SK-N-SH (cell line): ENCODE measurements around the gene MLANA. TPM values are rescaled to one million over a fixed set of nuclear protein-coding genes. Genes with fewer than 3 reads are reported as not detected.

Experiments used
- CTCF ChIA-PET: fragments of 300-600, 350-600 bp; formaldehyde crosslinking; extraction: SDS; loops from one replicate; lab custom pipeline; 2021; lab: Yijun Ruan, JAX
- POLR2A ChIA-PET: fragments of 350-600 bp; sonication (Branson Sonifier 250); formaldehyde crosslinking; extraction: SDS; loops from one replicate; lab custom pipeline; 2020; ENCODE audit warnings: antibody characterized with exemption, inconsistent platforms; lab: Yijun Ruan, JAX
- DNase-seq: peaks from one replicate; pipeline ENCODE4 v3.0.0; 2012
- H2AFZ ChIP-seq: fragments of 200-600 bp; sonication (generic); 2 replicates; pipeline ENCODE4 v1.8.1; 2016; ENCODE audit warnings: antibody characterized with exemption, mild to moderate bottlenecking, low read depth
- H3F3A ChIP-seq: fragments of 200-600 bp; sonication (generic); replicated peaks from 2 replicates; pipeline ENCODE3; 2016; ENCODE audit warnings: antibody characterized with exemption, mild to moderate bottlenecking; ENCODE audit not compliant: insufficient read depth
- H3K27ac ChIP-seq, 2 experiments: fragments of 200-500 bp in 1 of 2; fragments of 200-600 bp in 1 of 2; sonication (Bioruptor generic) in 1 of 2; sonication (generic), shearing (Covaris generic) in 1 of 2; 2 replicates each; pipeline versions ENCODE4 v1.5.1 to v1.6.1; 2014 to 2016; ENCODE audit warnings: low read depth in 2 of 2, inconsistent platforms in 1 of 2, low read length in 1 of 2, mild to moderate bottlenecking in 1 of 2, mixed read lengths in 1 of 2
- H3K27me3 ChIP-seq: fragments of 200-600 bp; sonication (generic), shearing (Covaris generic); 2 replicates; pipeline ENCODE4 v1.6.1; 2016; ENCODE audit warnings: mixed run types; ENCODE audit not compliant: insufficient read depth
- H3K36me3 ChIP-seq, 2 experiments: fragments of 200-500 bp in 1 of 2; fragments of 200-600 bp in 1 of 2; sonication (Bioruptor generic) in 1 of 2; sonication (generic) in 1 of 2; replicated peaks in 1 of 2; 2 replicates each; pipeline versions ENCODE3 to v1.5.1; 2014 to 2016; ENCODE audit warnings: low read length in 1 of 2, mild to moderate bottlenecking in 1 of 2; ENCODE audit not compliant: insufficient read depth in 2 of 2, control insufficient read depth in 1 of 2
- H3K4me1 ChIP-seq, 2 experiments: fragments of 200-500 bp in 1 of 2; fragments of 200-600 bp in 1 of 2; sonication (Bioruptor generic) in 1 of 2; sonication (generic), shearing (Covaris generic) in 1 of 2; 2 replicates each; pipeline versions ENCODE4 v1.5.1 to v1.6.1; 2014 to 2016; ENCODE audit warnings: low read depth in 1 of 2, low read length in 1 of 2, mixed run types in 1 of 2; ENCODE audit not compliant: insufficient read depth in 2 of 2, control insufficient read depth in 1 of 2
- H3K4me2 ChIP-seq: fragments of 200-600 bp; sonication (generic), shearing (Covaris generic); 2 replicates; pipeline ENCODE4 v1.6.1; 2017; ENCODE audit warnings: mixed run types
- H3K4me3 ChIP-seq, 2 experiments: fragments of 200-500 bp in 1 of 2; fragments of 200-600 bp in 1 of 2; sonication (Bioruptor generic) in 1 of 2; sonication (generic), shearing (Covaris generic) in 1 of 2; 2 replicates each; pipeline versions ENCODE4 v1.5.1 to v1.8.1; 2014 to 2016; ENCODE audit warnings: low read depth in 2 of 2, inconsistent platforms in 1 of 2, low read length in 1 of 2, mild to moderate bottlenecking in 1 of 2, mixed read lengths in 1 of 2, moderate library complexity in 1 of 2
- H3K79me2 ChIP-seq: fragments of 200-600 bp; sonication (generic); 2 replicates; pipeline ENCODE4 v1.8.1; 2017; ENCODE audit warnings: mild to moderate bottlenecking; ENCODE audit not compliant: insufficient read depth
- H3K9ac ChIP-seq: fragments of 200-600 bp; sonication (generic); 2 replicates; pipeline ENCODE4 v1.6.1; 2017; ENCODE audit warnings: mixed run types
- H3K9me2 ChIP-seq: fragments of 200-600 bp; sonication (generic); 2 replicates; pipeline ENCODE4 v1.6.1; 2017; ENCODE audit warnings: mixed run types
- H3K9me3 ChIP-seq: fragments of 200-600 bp; sonication (generic); 2 replicates; pipeline ENCODE4 v1.6.1; 2017; ENCODE audit warnings: mixed run types, mild to moderate bottlenecking, moderate library complexity
- H4K20me1 ChIP-seq: fragments of 200-600 bp; sonication (generic); 2 replicates; pipeline ENCODE4 v1.6.1; 2017; ENCODE audit warnings: mild to moderate bottlenecking, mixed run types; ENCODE audit not compliant: insufficient read depth
- EP300 ChIP-seq, 2 experiments: IDR thresholded peaks; 2 replicates each; pipeline versions ENCODE4 v1.4.0 to v1.6.1; 2012; ENCODE audit warnings: borderline replicate concordance in 1 of 2, low read depth in 1 of 2, low read length in 1 of 2
- EZH2phosphoT487 ChIP-seq: fragments of 200-600 bp; sonication (generic); IDR thresholded peaks from 2 replicates; pipeline ENCODE4 v1.6.1; 2017; ENCODE audit warnings: low read depth, mixed run types, mild to moderate bottlenecking, antibody characterized with exemption, moderate library complexity, borderline replicate concordance
- FOSL2 ChIP-seq: IDR thresholded peaks from 2 replicates; pipeline ENCODE4 v1.4.0; 2012; ENCODE audit warnings: low read depth, mild to moderate bottlenecking, moderate library complexity, borderline replicate concordance
- FOXM1 ChIP-seq: IDR thresholded peaks from 2 replicates; pipeline ENCODE4 v1.4.0; 2012; ENCODE audit warnings: low read depth, mild to moderate bottlenecking
- MEF2A ChIP-seq: IDR thresholded peaks from 2 replicates; pipeline ENCODE4 v1.4.0; 2012; ENCODE audit warnings: low read depth, borderline replicate concordance
- MXI1 ChIP-seq: IDR thresholded peaks from 2 replicates; pipeline ENCODE4 v1.6.1; 2012; ENCODE audit warnings: mild to moderate bottlenecking, low read depth, low read length, improper control_type of control experiment
- NFIC ChIP-seq: IDR thresholded peaks from 2 replicates; pipeline ENCODE4 v1.4.0; 2012; ENCODE audit warnings: borderline replicate concordance
- NRF1 ChIP-seq: IDR thresholded peaks from 2 replicates; pipeline ENCODE4 v1.6.1; 2012; ENCODE audit warnings: low read depth, mild to moderate bottlenecking, low read length
- RFX5 ChIP-seq: IDR thresholded peaks from 2 replicates; pipeline ENCODE4 v1.6.1; 2012; ENCODE audit warnings: mild to moderate bottlenecking, improper control_type of control experiment, low read length
- RXRA ChIP-seq: IDR thresholded peaks from 2 replicates; pipeline ENCODE4 v1.4.0; 2012; ENCODE audit warnings: low read depth, mild to moderate bottlenecking, borderline replicate concordance
- SIN3A ChIP-seq: IDR thresholded peaks from 2 replicates; pipeline ENCODE4 v1.6.1; 2012; ENCODE audit warnings: low read depth, mild to moderate bottlenecking, low read length, moderate library complexity, borderline replicate concordance
- TAF1 ChIP-seq: IDR thresholded peaks from 2 replicates; pipeline ENCODE4 v1.6.1; 2012; ENCODE audit warnings: low read depth, mild to moderate bottlenecking, low read length, moderate library complexity, borderline replicate concordance
- TCF12 ChIP-seq: IDR thresholded peaks from 2 replicates; pipeline ENCODE4 v1.4.0; 2012
- TEAD4 ChIP-seq: IDR thresholded peaks from 2 replicates; pipeline ENCODE4 v1.4.0; 2012; ENCODE audit warnings: mild to moderate bottlenecking, borderline replicate concordance; ENCODE audit not compliant: insufficient read depth
- WGBS: methylation state at CpG from one replicate; pipeline ENCODE4 v1.1.6; 2017; ENCODE audit warnings: low lambda C conversion rate; 5-methylcytosine and 5-hydroxymethylcytosine counted together
- polyA plus RNA-seq, 3 experiments: library from polyadenylated mRNA; depleted of rRNA; stranded (reverse); fragments of >200 nt; gene quantifications; 2 replicates each; pipeline ENCODE4 v1.2.3, GENCODE V29; 2012
- TF ChIP-seq, protein P1 (sequence below): IDR thresholded peaks from 2 replicates; pipeline ENCODE4 v1.4.0; 2012; ENCODE audit warnings: low read depth, borderline replicate concordance
- TF ChIP-seq, protein P2 (sequence below): IDR thresholded peaks from 2 replicates; pipeline ENCODE4 v1.6.1; 2012; ENCODE audit warnings: mild to moderate bottlenecking, low read depth, low read length, moderate library complexity
- TF ChIP-seq, protein P3 (sequence below): IDR thresholded peaks from 2 replicates; pipeline ENCODE4 v1.4.0; 2012; ENCODE audit warnings: low read depth, borderline replicate concordance

MLANA gene
- polyA plus RNA-seq, 1 of the 3 experiments (the other 2 are of a cell fraction): not detected

DNA sequence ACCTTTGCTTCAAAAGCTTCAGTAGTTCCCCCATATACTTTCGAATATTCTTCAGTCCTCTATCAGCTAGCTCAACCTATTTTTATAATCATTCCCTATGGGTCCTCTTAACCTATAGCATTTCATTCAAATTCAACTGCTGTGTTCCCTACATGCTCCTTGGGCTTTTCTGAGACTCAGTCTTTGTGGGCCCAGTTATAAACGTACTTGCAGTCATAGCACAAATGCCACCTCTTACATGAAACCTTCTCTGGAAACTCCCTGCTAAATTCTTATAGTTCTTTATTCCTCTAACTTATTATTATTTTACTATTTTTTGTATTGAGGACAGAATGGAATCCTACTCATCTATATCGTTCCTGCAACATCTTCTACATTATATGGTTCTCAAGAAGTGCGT, 24.7 kb downstream of the MLANA start:
- CTCF ChIA-PET: interaction anchor here (1.2 kb wide), 1 partner anchor 139 kb away, joined by 3 read pairs; no protein-coding TSS in a partner anchor
- Histone ChIP-seq H3K9me2 (no peaks in the 10 kb centered on the region), H3K27me3 (no peaks in the 10 kb centered on the region), H3K79me2 (no peaks in the 10 kb centered on the region), H3K36me3 (peaks cover 3 to 10% of the 10 kb centered on the region in 2 experiments), H3K4me2 (no peak overlapping the region), H3F3A (no peaks in the 10 kb centered on the region), H4K20me1 (no peaks in the 10 kb centered on the region), H2AFZ (no peak overlapping the region), H3K9me3 (no peaks in the 10 kb centered on the region), H3K9ac (no peak overlapping the region), H3K27ac (no peak overlapping the region), H3K4me3 (no peak overlapping the region), H3K4me1 (no peaks in the 10 kb centered on the region)
- WGBS: 95% methylated on average over 4 of the region's 4 CpGs
- DNase-seq: no peak
- POLR2A ChIA-PET: no interaction called here
- TF ChIP-seq, protein P1, sequence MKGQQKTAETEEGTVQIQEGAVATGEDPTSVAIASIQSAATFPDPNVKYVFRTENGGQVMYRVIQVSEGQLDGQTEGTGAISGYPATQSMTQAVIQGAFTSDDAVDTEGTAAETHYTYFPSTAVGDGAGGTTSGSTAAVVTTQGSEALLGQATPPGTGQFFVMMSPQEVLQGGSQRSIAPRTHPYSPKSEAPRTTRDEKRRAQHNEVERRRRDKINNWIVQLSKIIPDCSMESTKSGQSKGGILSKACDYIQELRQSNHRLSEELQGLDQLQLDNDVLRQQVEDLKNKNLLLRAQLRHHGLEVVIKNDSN: no peak
- TF ChIP-seq MEF2A: no peak
- TF ChIP-seq, protein P2, sequence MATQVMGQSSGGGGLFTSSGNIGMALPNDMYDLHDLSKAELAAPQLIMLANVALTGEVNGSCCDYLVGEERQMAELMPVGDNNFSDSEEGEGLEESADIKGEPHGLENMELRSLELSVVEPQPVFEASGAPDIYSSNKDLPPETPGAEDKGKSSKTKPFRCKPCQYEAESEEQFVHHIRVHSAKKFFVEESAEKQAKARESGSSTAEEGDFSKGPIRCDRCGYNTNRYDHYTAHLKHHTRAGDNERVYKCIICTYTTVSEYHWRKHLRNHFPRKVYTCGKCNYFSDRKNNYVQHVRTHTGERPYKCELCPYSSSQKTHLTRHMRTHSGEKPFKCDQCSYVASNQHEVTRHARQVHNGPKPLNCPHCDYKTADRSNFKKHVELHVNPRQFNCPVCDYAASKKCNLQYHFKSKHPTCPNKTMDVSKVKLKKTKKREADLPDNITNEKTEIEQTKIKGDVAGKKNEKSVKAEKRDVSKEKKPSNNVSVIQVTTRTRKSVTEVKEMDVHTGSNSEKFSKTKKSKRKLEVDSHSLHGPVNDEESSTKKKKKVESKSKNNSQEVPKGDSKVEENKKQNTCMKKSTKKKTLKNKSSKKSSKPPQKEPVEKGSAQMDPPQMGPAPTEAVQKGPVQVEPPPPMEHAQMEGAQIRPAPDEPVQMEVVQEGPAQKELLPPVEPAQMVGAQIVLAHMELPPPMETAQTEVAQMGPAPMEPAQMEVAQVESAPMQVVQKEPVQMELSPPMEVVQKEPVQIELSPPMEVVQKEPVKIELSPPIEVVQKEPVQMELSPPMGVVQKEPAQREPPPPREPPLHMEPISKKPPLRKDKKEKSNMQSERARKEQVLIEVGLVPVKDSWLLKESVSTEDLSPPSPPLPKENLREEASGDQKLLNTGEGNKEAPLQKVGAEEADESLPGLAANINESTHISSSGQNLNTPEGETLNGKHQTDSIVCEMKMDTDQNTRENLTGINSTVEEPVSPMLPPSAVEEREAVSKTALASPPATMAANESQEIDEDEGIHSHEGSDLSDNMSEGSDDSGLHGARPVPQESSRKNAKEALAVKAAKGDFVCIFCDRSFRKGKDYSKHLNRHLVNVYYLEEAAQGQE: no peak
- no peak for TF ChIP-seq TAF1
- TF ChIP-seq EZH2phosphoT487: no peak
- TF ChIP-seq NFIC: no peak
- no peak for TF ChIP-seq RFX5
- no peak for TF ChIP-seq TEAD4
- no peak for TF ChIP-seq FOSL2

DNA sequence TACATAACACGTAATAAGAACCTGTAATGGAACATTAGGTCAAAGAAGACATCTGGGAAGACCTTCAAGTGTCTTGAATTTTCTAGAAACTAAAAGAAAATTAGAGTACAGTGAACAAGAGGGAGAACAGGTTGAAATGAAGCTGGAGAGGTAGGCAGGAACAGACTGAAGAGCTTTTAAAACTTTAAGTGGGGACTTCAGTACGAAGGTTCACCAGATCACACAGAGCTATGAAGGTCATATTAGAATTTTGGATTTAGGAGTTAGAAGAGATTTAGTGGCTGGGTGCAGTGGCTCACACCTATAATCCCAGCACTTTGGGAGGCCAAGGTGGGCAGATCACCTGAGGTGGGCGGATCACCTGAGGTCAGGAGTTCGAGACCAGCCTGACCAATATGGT, 26.6 kb downstream of the MLANA start:
- WGBS: 95% methylated on average over 4 of the region's 4 CpGs
- CTCF ChIA-PET: no interaction called here
- TF ChIP-seq TEAD4: no peak
- TF ChIP-seq FOXM1: no peak
- TF ChIP-seq MXI1: no peak
- TF ChIP-seq, protein P3, sequence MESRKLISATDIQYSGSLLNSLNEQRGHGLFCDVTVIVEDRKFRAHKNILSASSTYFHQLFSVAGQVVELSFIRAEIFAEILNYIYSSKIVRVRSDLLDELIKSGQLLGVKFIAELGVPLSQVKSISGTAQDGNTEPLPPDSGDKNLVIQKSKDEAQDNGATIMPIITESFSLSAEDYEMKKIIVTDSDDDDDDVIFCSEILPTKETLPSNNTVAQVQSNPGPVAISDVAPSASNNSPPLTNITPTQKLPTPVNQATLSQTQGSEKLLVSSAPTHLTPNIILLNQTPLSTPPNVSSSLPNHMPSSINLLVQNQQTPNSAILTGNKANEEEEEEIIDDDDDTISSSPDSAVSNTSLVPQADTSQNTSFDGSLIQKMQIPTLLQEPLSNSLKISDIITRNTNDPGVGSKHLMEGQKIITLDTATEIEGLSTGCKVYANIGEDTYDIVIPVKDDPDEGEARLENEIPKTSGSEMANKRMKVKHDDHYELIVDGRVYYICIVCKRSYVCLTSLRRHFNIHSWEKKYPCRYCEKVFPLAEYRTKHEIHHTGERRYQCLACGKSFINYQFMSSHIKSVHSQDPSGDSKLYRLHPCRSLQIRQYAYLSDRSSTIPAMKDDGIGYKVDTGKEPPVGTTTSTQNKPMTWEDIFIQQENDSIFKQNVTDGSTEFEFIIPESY: no peak
- TF ChIP-seq EZH2phosphoT487: no peak
- no peak for TF ChIP-seq SIN3A
- TF ChIP-seq EP300 (IDR thresholded peaks at IDR 0.05; ENCODE audit: borderline replicate concordance in 1 of 2, low read depth in 1 of 2, low read length in 1 of 2): no peak
- TF ChIP-seq, protein P2: no peak
- TF ChIP-seq TCF12: no peak
- TF ChIP-seq RFX5: no peak
- no peak for TF ChIP-seq NRF1
- TF ChIP-seq RXRA: no peak

More for the DNA sequence above, 26.6 kb downstream of the MLANA start:
- no peak for DNase-seq
- Histone ChIP-seq H3K4me3 (no peak overlapping the region), H3K9me2 (no peaks in the 10 kb centered on the region), H3K36me3 (peaks cover 17 to 21% of the 10 kb centered on the region in 2 experiments), H3K4me2 (no peak overlapping the region), H2AFZ (no peak overlapping the region), H3K27me3 (no peaks in the 10 kb centered on the region), H3K27ac (no peak overlapping the region), H3K4me1 (no peaks in the 10 kb centered on the region), H4K20me1 (no peaks in the 10 kb centered on the region), H3K9me3 (no peaks in the 10 kb centered on the region), H3F3A (no peaks in the 10 kb centered on the region), H3K9ac (no peak overlapping the region), H3K79me2 (no peaks in the 10 kb centered on the region)
- POLR2A ChIA-PET: no interaction called here
